ENCODE data around the gene SMIM5. TPM values are rescaled to one million over a fixed set of nuclear protein-coding genes. Genes with fewer than 3 reads are reported as not detected.

Gene SMIM5
- total and polyA plus RNA-seq, 2 donors (not counting 3 experiments of a cell fraction or from before 2014, with no cell fraction given) = not detected

DNA sequence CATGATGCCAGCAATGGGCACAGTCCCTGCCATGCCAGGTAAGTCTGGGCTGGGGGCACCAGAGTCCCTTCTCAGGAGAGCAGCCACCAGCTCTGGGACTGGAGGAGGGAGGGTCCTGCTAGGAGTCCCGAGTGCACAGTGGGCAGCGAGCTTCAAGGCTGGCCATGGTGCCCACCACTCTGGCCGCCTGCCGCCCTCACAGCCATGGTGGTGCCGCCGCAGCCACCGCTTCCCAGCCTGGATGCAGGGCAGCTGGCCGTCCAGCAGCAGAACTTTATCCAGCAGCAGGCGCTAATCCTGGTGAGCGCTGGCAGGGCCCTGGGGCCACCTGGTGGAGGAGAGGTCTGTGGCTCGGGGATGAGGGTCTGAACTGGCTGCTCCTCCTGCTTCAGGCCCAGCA, 17.9 kb upstream of the SMIM5 start:
- no peak overlapping the region for H3K9ac ChIP-seq (replicated peaks; ENCODE audit: extremely low read depth, insufficient read depth, low read length)
- no peak for FAIRE-seq
- POLR2A ChIA-PET = no interaction called here
- no peak overlapping the region for H2AFZ ChIP-seq (ENCODE audit: low read depth, low read length)
- H3K9me3 ChIP-seq (replicated peaks; ENCODE audit: control insufficient read depth, insufficient read depth, low read length) = no peaks in the 10 kb centered on the region
- no peaks in the 10 kb centered on the region for H3K4me1 ChIP-seq (ENCODE audit: control insufficient read depth, extremely low read depth, insufficient read depth, low read length)
- H3K4me3 ChIP-seq (replicated peaks in 1 of 3; ENCODE audit: insufficient read depth in 1 of 3, low read depth in 1 of 3, low read length in 3 of 3) = no peak overlapping the region
- no peak overlapping the region for H3K4me2 ChIP-seq (ENCODE audit: insufficient read depth, low read length)
- CTCF ChIA-PET = interaction anchor here (1.0 to 9.8 kb wide), 3 partner anchors 10 to 19 kb away, joined by 6 to 65 read pairs (median 10); partner anchors contain the start of gene SMIM5
- H3K27ac ChIP-seq (ENCODE audit: insufficient read depth, low read depth, low read length) = no peak overlapping the region
- TF ChIP-seq MYC (IDR thresholded peaks at IDR 0.05; ENCODE audit: low read depth, low read length) = no peak
- no peak for TF ChIP-seq JUN (IDR thresholded peaks at IDR 0.05; ENCODE audit: borderline replicate concordance, insufficient read depth, insufficient read length, low read depth)
- no peak for TF ChIP-seq EZH2 (IDR thresholded peaks at IDR 0.05; ENCODE audit: borderline replicate concordance, low read depth, low read length, severe bottlenecking)
- no peak for TF ChIP-seq POLR2A (IDR thresholded peaks at IDR 0.05; ENCODE audit: low read depth, low read length)
- no peak for TF ChIP-seq FOS (IDR thresholded peaks at IDR 0.05; ENCODE audit: borderline replicate concordance, insufficient read depth, low read length)
- no peak for TF ChIP-seq POLR2AphosphoS5 (IDR thresholded peaks at IDR 0.05; ENCODE audit: insufficient read depth, low read depth, low read length)
- TF ChIP-seq, protein P1, sequence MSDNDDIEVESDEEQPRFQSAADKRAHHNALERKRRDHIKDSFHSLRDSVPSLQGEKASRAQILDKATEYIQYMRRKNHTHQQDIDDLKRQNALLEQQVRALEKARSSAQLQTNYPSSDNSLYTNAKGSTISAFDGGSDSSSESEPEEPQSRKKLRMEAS (IDR thresholded peaks at IDR 0.05; ENCODE audit: insufficient read depth, insufficient read length) = no peak
- no peak for TF ChIP-seq GATA2 (IDR thresholded peaks at IDR 0.05; ENCODE audit: insufficient read depth, insufficient read length, low read depth, low read length)
- TF ChIP-seq, protein P2, sequence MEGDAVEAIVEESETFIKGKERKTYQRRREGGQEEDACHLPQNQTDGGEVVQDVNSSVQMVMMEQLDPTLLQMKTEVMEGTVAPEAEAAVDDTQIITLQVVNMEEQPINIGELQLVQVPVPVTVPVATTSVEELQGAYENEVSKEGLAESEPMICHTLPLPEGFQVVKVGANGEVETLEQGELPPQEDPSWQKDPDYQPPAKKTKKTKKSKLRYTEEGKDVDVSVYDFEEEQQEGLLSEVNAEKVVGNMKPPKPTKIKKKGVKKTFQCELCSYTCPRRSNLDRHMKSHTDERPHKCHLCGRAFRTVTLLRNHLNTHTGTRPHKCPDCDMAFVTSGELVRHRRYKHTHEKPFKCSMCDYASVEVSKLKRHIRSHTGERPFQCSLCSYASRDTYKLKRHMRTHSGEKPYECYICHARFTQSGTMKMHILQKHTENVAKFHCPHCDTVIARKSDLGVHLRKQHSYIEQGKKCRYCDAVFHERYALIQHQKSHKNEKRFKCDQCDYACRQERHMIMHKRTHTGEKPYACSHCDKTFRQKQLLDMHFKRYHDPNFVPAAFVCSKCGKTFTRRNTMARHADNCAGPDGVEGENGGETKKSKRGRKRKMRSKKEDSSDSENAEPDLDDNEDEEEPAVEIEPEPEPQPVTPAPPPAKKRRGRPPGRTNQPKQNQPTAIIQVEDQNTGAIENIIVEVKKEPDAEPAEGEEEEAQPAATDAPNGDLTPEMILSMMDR (IDR thresholded peaks at IDR 0.05; ENCODE audit: extremely low read depth in 1 of 2, insufficient read depth in 1 of 2, low read depth in 1 of 2, low read length in 2 of 2) = no peak
- BruUV-seq (replicated peaks) = no TSS peak
- dilution Hi-C loops (cut with MboI; ENCODE audit: extremely low pct_ligation_motif_present, low sequenced_read_pairs) (no loop called here), intact Hi-C loops (cut with micrococcal nuclease) (no loop called here)
- no peak for DNase-seq (ENCODE audit: low read depth, low spot score)
- no peaks in the 10 kb centered on the region for H3K79me2 ChIP-seq (ENCODE audit: control insufficient read depth, insufficient read depth, low read length)
- no peaks in the 10 kb centered on the region for H3K9me1 ChIP-seq (replicated peaks; ENCODE audit: control insufficient read depth, extremely low read depth, insufficient read depth, low read length)
- H4K20me1 ChIP-seq (replicated peaks; ENCODE audit: control insufficient read depth, extremely low read depth, insufficient read depth, low read length) = no peaks in the 10 kb centered on the region
- no peaks in the 10 kb centered on the region for H3K27me3 ChIP-seq (ENCODE audit: control insufficient read depth in 2 of 2, insufficient read depth in 2 of 2, low read length in 2 of 2)
- H3K36me3 ChIP-seq (ENCODE audit: control insufficient read depth in 2 of 2, extremely low read depth in 1 of 2, insufficient read depth in 2 of 2, low read length in 2 of 2) = no peaks in the 10 kb centered on the region
